Measurements from ENCODE around the gene KIF26A.

Gene KIF26A

GRCh38 chr14:104119119-104119487 is 19.3 kb upstream of the KIF26A start:
- ChIA-PET CTCF (interaction anchor here (0.7 to 1.2 kb wide), 2 partner anchors 13 to 25 kb away, joined by 3 read pairs; no protein-coding TSS in a partner anchor), POLR2A (no interaction called here)
- H3K4me3 ChIP-seq (ENCODE audit: low read depth, low read length): no peak overlapping the region
- no peak overlapping the region for H3K27ac ChIP-seq (ENCODE audit: extremely low read depth, low read depth, low read length)
- no peaks in the 10 kb centered on the region; the same call in 1 of the 2 replicates for H3K4me1 ChIP-seq (ENCODE audit: control insufficient read depth, insufficient read depth, low read length)
- TF ChIP-seq ZFHX2 (tag by site-specific recombination; conservative IDR thresholded peaks at IDR 0.05): peak; percentile 79
- TF ChIP-seq EGR2 (tag by site-specific recombination; IDR thresholded peaks at IDR 0.05; ENCODE audit: low read depth): peak; percentile 68
- TF ChIP-seq ZNF792 (tag by site-specific recombination; IDR thresholded peaks at IDR 0.05): no peak
- no peak for TF ChIP-seq FEZF1 (tag by site-specific recombination; IDR thresholded peaks at IDR 0.05)
- TF ChIP-seq, protein P1, sequence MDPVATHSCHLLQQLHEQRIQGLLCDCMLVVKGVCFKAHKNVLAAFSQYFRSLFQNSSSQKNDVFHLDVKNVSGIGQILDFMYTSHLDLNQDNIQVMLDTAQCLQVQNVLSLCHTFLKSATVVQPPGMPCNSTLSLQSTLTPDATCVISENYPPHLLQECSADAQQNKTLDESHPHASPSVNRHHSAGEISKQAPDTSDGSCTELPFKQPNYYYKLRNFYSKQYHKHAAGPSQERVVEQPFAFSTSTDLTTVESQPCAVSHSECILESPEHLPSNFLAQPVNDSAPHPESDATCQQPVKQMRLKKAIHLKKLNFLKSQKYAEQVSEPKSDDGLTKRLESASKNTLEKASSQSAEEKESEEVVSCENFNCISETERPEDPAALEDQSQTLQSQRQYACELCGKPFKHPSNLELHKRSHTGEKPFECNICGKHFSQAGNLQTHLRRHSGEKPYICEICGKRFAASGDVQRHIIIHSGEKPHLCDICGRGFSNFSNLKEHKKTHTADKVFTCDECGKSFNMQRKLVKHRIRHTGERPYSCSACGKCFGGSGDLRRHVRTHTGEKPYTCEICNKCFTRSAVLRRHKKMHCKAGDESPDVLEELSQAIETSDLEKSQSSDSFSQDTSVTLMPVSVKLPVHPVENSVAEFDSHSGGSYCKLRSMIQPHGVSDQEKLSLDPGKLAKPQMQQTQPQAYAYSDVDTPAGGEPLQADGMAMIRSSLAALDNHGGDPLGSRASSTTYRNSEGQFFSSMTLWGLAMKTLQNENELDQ (tag by site-specific recombination; IDR thresholded peaks at IDR 0.05; ENCODE audit: low read depth): no peak
- no peaks in the 10 kb centered on the region for H3K36me3 ChIP-seq (ENCODE audit: control insufficient read depth in 2 of 2, insufficient read depth in 1 of 2, low read length in 2 of 2)
- H3K9me3 ChIP-seq (ENCODE audit: control insufficient read depth, insufficient read depth, low read depth, low read length): no peaks in the 10 kb centered on the region

GRCh38 chr14:104119488-104120251 is 18.7 kb upstream of the KIF26A start:
- TF ChIP-seq ZFP3 (tag by site-specific recombination; IDR thresholded peaks at IDR 0.05; ENCODE audit: low read depth) (no peak), ZBTB21 (tag by site-specific recombination; IDR thresholded peaks at IDR 0.05) (no peak)
- Histone ChIP-seq H3K4me3 (ENCODE audit: low read depth, low read length) (no peak overlapping the region), H3K27ac (ENCODE audit: extremely low read depth, low read depth, low read length) (no peak overlapping the region), H3K4me1 (ENCODE audit: control insufficient read depth, insufficient read depth, low read length) (no peaks in the 10 kb centered on the region; the same call in 1 of the 2 replicates), H3K36me3 (ENCODE audit: control insufficient read depth in 2 of 2, insufficient read depth in 1 of 2, low read length in 2 of 2) (no peaks in the 10 kb centered on the region), H3K9me3 (ENCODE audit: control insufficient read depth, insufficient read depth, low read depth, low read length) (no peaks in the 10 kb centered on the region)
- ChIA-PET POLR2A (no interaction called here), CTCF (interaction anchor here (0.7 to 1.2 kb wide), 3 partner anchors 12 to 26 kb away, joined by 3 to 4 read pairs (median 3); no protein-coding TSS in a partner anchor)

DNA sequence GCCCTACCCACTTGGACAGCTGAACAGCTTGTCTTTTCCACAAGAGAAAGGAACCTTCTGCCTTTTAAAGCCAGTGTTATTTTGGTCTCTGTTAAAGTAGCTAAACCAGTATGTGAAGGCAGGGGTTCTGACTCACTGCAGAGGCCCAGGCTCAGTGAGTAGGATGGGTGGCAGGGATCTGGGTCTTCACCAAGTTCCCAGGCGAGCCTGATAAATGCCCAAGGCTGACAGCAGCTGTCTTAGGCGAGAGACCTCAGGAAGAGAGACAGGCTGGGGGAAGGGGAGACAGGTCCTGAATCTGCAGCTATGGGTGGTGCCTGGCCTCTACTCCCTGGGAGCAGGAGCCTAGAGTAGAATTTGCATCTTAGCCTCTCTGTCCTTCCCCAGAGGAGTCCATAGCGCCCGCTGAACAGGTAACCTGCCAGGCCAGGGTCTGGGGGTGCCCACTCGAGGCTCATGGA is 18.1 kb upstream of the KIF26A start:
- Histone ChIP-seq H3K36me3 (ENCODE audit: control insufficient read depth in 2 of 2, insufficient read depth in 1 of 2, low read length in 2 of 2) (no peaks in the 10 kb centered on the region), H3K27ac (ENCODE audit: extremely low read depth, low read depth, low read length) (no peak overlapping the region), H3K4me1 (ENCODE audit: control insufficient read depth, insufficient read depth, low read length) (no peaks in the 10 kb centered on the region; the same call in 1 of the 2 replicates), H3K9me3 (ENCODE audit: control insufficient read depth, insufficient read depth, low read depth, low read length) (no peaks in the 10 kb centered on the region), H3K4me3 (ENCODE audit: low read depth, low read length) (no peak overlapping the region)
- ChIA-PET POLR2A (no interaction called here), CTCF (interaction anchor here (0.7 to 1.2 kb wide), 3 partner anchors 10 to 26 kb away, joined by 3 to 4 read pairs (median 3); no protein-coding TSS in a partner anchor)
- TF ChIP-seq ZXDB (tag by site-specific recombination; IDR thresholded peaks at IDR 0.05) (no peak), SP3 (tag by site-specific recombination; IDR thresholded peaks at IDR 0.05) (no peak), ZNF169 (tag by site-specific recombination; IDR thresholded peaks at IDR 0.05) (no peak), ZNF121 (tag by site-specific recombination; IDR thresholded peaks at IDR 0.05) (no peak), ZNF10 (tag by site-specific recombination; IDR thresholded peaks at IDR 0.05) (no peak), ZNF548 (tag by site-specific recombination; IDR thresholded peaks at IDR 0.05) (no peak), ZNF404 (tag by site-specific recombination; IDR thresholded peaks at IDR 0.05) (no peak), ZNF223 (tag by site-specific recombination; IDR thresholded peaks at IDR 0.05) (no peak), ZNF777 (tag by site-specific recombination; IDR thresholded peaks at IDR 0.05; ENCODE audit: borderline replicate concordance) (no peak), ZNF776 (tag by site-specific recombination; IDR thresholded peaks at IDR 0.05; ENCODE audit: borderline replicate concordance) (no peak), KLF9 (tag by site-specific recombination; IDR thresholded peaks at IDR 0.05; ENCODE audit: low read depth) (no peak), HOXC10 (CRISPR knock-in tag; IDR thresholded peaks at IDR 0.05) (no peak), ZNF514 (tag by site-specific recombination; IDR thresholded peaks at IDR 0.05) (no peak), ZNF132 (tag by site-specific recombination; IDR thresholded peaks at IDR 0.05; ENCODE audit: borderline replicate concordance) (no peak)

Data from HEK293 (cell line).